ENCODE measurements around the gene TSSC4. TPM values are rescaled to one million over a fixed set of nuclear protein-coding genes. Genes with fewer than 3 reads are reported as not detected.
A peak's percentile ranks its signal among the peaks of the same experiment; 100 is the strongest.

Gene TSSC4
- total RNA-seq, 1 donor from 2014 or later: 70.0 TPM

DNA sequence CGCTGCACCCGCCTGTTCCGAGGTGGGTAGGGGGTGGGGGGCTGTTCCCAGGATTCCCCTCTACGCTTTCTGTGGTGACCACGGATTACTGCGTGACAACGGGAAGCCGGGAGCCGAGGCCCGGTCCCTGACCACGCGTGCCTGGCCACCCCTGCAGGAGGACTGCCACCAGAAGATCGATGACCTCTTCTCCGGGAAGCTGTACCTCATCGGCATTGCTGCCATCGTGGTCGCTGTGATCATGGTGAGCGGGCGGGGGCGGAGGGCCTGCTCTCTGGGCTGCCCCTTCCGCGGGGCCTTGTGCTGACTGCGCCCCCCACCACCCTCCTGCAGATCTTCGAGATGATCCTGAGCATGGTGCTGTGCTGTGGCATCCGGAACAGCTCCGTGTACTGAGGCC, 4.1 kb upstream of the TSSC4 start:
- Mint-ChIP-seq H3K27ac (ENCODE audit: unreplicated experiment) (no peak overlapping the region), H3K36me3 (ENCODE audit: low read depth, unreplicated experiment) (peaks cover 4% of the 10 kb centered on the region), H3K4me3 (ENCODE audit: unreplicated experiment) (no peak overlapping the region), H3K4me1 (ENCODE audit: low read depth, unreplicated experiment) (peaks cover 2% of the 10 kb centered on the region), H3K27me3 (ENCODE audit: low read depth, unreplicated experiment) (no peaks in the 10 kb centered on the region), H3K9me3 (ENCODE audit: unreplicated experiment) (no peaks in the 10 kb centered on the region)
- H3K36me3 ChIP-seq (ENCODE audit: insufficient read depth, low read length): peaks cover 6% of the 10 kb centered on the region
- no peaks in the 10 kb centered on the region for H3K9me3 ChIP-seq (ENCODE audit: insufficient read depth, low read depth, low read length)
- H3K9ac ChIP-seq (ENCODE audit: low read length): no peak overlapping the region
- no peak for FAIRE-seq
- H2AFZ ChIP-seq (ENCODE audit: low read depth, low read length): no peak overlapping the region
- DNase-seq (ENCODE audit: low read depth): no peak
- no peak overlapping the region for H3K4me2 ChIP-seq (ENCODE audit: low read length)
- H3K27ac ChIP-seq (ENCODE audit: low read depth, low read length): no peak overlapping the region
- H4K20me1 ChIP-seq (ENCODE audit: insufficient read depth, low read length): peaks cover 26% of the 10 kb centered on the region
- peaks cover 50% of the 10 kb centered on the region for H3K79me2 ChIP-seq (ENCODE audit: insufficient read depth, low read length)
- H3K4me3 ChIP-seq (ENCODE audit: insufficient read depth, low read depth, low read length): no peak overlapping the region
- H3K4me1 ChIP-seq (ENCODE audit: insufficient read depth, low read length): peaks cover 12% of the 10 kb centered on the region
- TF ChIP-seq EZH2 (IDR thresholded peaks at IDR 0.05; ENCODE audit: insufficient read depth, low read length): no peak
- TF ChIP-seq, protein P1, sequence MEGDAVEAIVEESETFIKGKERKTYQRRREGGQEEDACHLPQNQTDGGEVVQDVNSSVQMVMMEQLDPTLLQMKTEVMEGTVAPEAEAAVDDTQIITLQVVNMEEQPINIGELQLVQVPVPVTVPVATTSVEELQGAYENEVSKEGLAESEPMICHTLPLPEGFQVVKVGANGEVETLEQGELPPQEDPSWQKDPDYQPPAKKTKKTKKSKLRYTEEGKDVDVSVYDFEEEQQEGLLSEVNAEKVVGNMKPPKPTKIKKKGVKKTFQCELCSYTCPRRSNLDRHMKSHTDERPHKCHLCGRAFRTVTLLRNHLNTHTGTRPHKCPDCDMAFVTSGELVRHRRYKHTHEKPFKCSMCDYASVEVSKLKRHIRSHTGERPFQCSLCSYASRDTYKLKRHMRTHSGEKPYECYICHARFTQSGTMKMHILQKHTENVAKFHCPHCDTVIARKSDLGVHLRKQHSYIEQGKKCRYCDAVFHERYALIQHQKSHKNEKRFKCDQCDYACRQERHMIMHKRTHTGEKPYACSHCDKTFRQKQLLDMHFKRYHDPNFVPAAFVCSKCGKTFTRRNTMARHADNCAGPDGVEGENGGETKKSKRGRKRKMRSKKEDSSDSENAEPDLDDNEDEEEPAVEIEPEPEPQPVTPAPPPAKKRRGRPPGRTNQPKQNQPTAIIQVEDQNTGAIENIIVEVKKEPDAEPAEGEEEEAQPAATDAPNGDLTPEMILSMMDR (IDR thresholded peaks at IDR 0.05; ENCODE audit: insufficient read depth, low read depth, low read length): no peak
- H3K27me3 ChIP-seq (ENCODE audit: insufficient read depth, low read length): no peaks in the 10 kb centered on the region

- Histone ChIP-seq H3K36me3 (ENCODE audit: insufficient read depth, low read length) (peaks cover 6% of the 10 kb centered on the region), H3K27me3 (ENCODE audit: insufficient read depth, low read length) (no peaks in the 10 kb centered on the region), H3K4me1 (ENCODE audit: insufficient read depth, low read length) (peaks cover 17% of the 10 kb centered on the region), H3K4me3 (ENCODE audit: insufficient read depth, low read depth, low read length) (no peak overlapping the region), H4K20me1 (ENCODE audit: insufficient read depth, low read length) (peaks cover 21% of the 10 kb centered on the region), H2AFZ (ENCODE audit: low read depth, low read length) (no peak overlapping the region), H3K9me3 (ENCODE audit: insufficient read depth, low read depth, low read length) (no peaks in the 10 kb centered on the region), H3K79me2 (ENCODE audit: insufficient read depth, low read length) (peaks cover 50% of the 10 kb centered on the region), H3K4me2 (ENCODE audit: low read length) (no peak overlapping the region), H3K9ac (ENCODE audit: low read length) (no peak overlapping the region), H3K27ac (ENCODE audit: low read depth, low read length) (no peak overlapping the region)
- H3K27me3 Mint-ChIP-seq (ENCODE audit: low read depth, unreplicated experiment): no peaks in the 10 kb centered on the region
- TF ChIP-seq, protein P1 (IDR thresholded peaks at IDR 0.05; ENCODE audit: insufficient read depth, low read depth, low read length): no peak
- TF ChIP-seq EZH2 (IDR thresholded peaks at IDR 0.05; ENCODE audit: insufficient read depth, low read length): no peak
- DNase-seq (ENCODE audit: low read depth) (no peak), FAIRE-seq (no peak)
- no peak overlapping the region for H3K27ac Mint-ChIP-seq (ENCODE audit: unreplicated experiment)
- no peaks in the 10 kb centered on the region for H3K9me3 Mint-ChIP-seq (ENCODE audit: unreplicated experiment)
- no peak overlapping the region for H3K4me3 Mint-ChIP-seq (ENCODE audit: unreplicated experiment)
- peaks cover 2% of the 10 kb centered on the region for H3K4me1 Mint-ChIP-seq (ENCODE audit: low read depth, unreplicated experiment)
- peaks cover 4% of the 10 kb centered on the region for H3K36me3 Mint-ChIP-seq (ENCODE audit: low read depth, unreplicated experiment)
Observed at GRCh38 chr11:2397005-2397404, 3.5 kb upstream of the TSSC4 start.

DNA sequence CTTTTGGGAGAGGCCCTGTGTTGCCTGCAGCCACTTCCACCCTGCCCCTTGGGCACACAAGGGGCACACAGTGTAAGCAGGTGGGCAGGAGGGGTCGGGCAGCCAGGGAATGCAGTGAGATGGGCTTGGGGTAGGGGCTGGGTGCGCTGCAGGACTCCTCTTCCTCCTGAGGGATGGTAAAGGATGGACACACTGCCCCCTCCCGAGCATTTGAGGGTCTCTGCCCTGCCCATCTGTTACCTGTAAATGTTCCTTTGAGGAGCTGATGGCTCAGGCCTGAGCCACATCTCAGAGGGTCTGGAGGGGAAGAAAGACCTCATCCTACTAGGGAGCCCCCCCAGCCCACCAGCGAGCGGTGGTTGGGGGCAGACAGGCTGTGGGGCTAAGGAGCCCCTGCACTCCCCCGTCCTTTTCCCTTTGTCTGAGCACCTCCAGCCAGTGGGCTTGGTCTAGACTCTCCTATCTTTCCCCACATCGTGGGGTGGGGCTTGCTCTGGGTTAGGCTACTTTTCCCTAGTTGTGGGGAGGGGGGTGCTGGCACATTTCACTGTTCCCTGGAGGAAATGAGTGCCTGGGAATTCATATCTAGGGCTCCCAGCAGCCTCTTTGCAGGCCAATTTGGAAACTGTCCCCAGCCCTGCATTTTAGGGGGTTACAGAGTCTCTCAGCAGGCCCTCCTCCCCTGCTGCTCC, 1.7 kb upstream of the TSSC4 start:
- Mint-ChIP-seq H3K27me3 (ENCODE audit: low read depth, unreplicated experiment) (no peaks in the 10 kb centered on the region), H3K4me3 (ENCODE audit: unreplicated experiment) (peak overlapping the region; percentile 76), H3K27ac (ENCODE audit: unreplicated experiment) (peak overlapping the region; percentile 85), H3K36me3 (ENCODE audit: low read depth, unreplicated experiment) (peaks cover 4% of the 10 kb centered on the region), H3K4me1 (ENCODE audit: low read depth, unreplicated experiment) (peaks cover 2% of the 10 kb centered on the region), H3K9me3 (ENCODE audit: unreplicated experiment) (no peaks in the 10 kb centered on the region)
- Histone ChIP-seq H3K27me3 (ENCODE audit: insufficient read depth, low read length) (no peaks in the 10 kb centered on the region), H3K79me2 (ENCODE audit: insufficient read depth, low read length) (peaks cover 41% of the 10 kb centered on the region), H3K36me3 (ENCODE audit: insufficient read depth, low read length) (peaks cover 6% of the 10 kb centered on the region), H4K20me1 (ENCODE audit: insufficient read depth, low read length) (peaks cover 10% of the 10 kb centered on the region), H3K4me1 (ENCODE audit: insufficient read depth, low read length) (peaks cover 18% of the 10 kb centered on the region), H3K4me2 (ENCODE audit: low read length) (peak overlapping the region; percentile 88), H3K9me3 (ENCODE audit: insufficient read depth, low read depth, low read length) (no peaks in the 10 kb centered on the region), H3K9ac (ENCODE audit: low read length) (peak overlapping the region; percentile 91), H3K27ac (ENCODE audit: low read depth, low read length) (peak overlapping the region; percentile 90), H2AFZ (ENCODE audit: low read depth, low read length) (no peak overlapping the region), H3K4me3 (ENCODE audit: insufficient read depth, low read depth, low read length) (no peak overlapping the region)
- DNase-seq (ENCODE audit: low read depth) (no peak), FAIRE-seq (no peak)
- TF ChIP-seq, protein P1 (IDR thresholded peaks at IDR 0.05; ENCODE audit: insufficient read depth, low read depth, low read length): no peak
- no peak for TF ChIP-seq EZH2 (IDR thresholded peaks at IDR 0.05; ENCODE audit: insufficient read depth, low read length)
